HL-60 (cell line): ENCODE data around the gene PRDM12.

Experiments used
- DNase-seq, 2 experiments: peaks; one replicate each; pipeline ENCODE4 v3.0.0-alpha.2; 2010 to 2020; ENCODE audit warnings: low read depth in 1 of 2, low spot score in 1 of 2
- H3K27ac ChIP-seq: fragments of 250-450 bp; sonication (Bioruptor Pico); replicated peaks from 2 replicates; pipeline ENCODE4 v1.5.1; 2020; ENCODE audit warnings: mild to moderate bottlenecking, moderate library complexity
- H3K27me3 ChIP-seq: fragments of 250-450 bp; sonication (Bioruptor Pico); 2 replicates; pipeline ENCODE4 v1.5.1; 2021; ENCODE audit warnings: mild to moderate bottlenecking, moderate library complexity; ENCODE audit not compliant: insufficient read depth, poor library complexity, severe bottlenecking
- H3K4me3 ChIP-seq: replicated peaks from 2 replicates; pipeline ENCODE4 v1.5.1; 2011; ENCODE audit warnings: mild to moderate bottlenecking, control low read depth, low read length; ENCODE audit not compliant: insufficient read depth
- GABPA ChIP-seq: IDR thresholded peaks from 2 replicates; pipeline ENCODE4 v1.6.1; 2012; ENCODE audit warnings: low read depth
- POLR2AphosphoS5 ChIP-seq: IDR thresholded peaks from 2 replicates; pipeline ENCODE4 v1.6.1; 2012; ENCODE audit warnings: low read depth
- SPI1 ChIP-seq: IDR thresholded peaks from 2 replicates; pipeline ENCODE4 v1.6.1; 2012; ENCODE audit warnings: low read depth, mild to moderate bottlenecking, borderline replicate concordance
- TF ChIP-seq, protein P1 (sequence below): IDR thresholded peaks from one replicate; pipeline ENCODE4 v1.5.1; 2011; ENCODE audit warnings: low read length, control low read depth, inconsistent platforms; ENCODE audit not compliant: insufficient read depth
- TF ChIP-seq, protein P2 (sequence below): IDR thresholded peaks from 2 replicates; pipeline ENCODE4 v1.6.1; 2012; ENCODE audit warnings: low read depth; ENCODE audit not compliant: insufficient replicate concordance

The PRDM12 gene

GRCh38 chr9:130728721-130729120 lies 64.3 kb downstream of the PRDM12 start:
- H3K27me3 ChIP-seq, result no peaks in the 10 kb centered on the region
- no peak overlapping the region for H3K27ac ChIP-seq
- TF ChIP-seq, protein P1, sequence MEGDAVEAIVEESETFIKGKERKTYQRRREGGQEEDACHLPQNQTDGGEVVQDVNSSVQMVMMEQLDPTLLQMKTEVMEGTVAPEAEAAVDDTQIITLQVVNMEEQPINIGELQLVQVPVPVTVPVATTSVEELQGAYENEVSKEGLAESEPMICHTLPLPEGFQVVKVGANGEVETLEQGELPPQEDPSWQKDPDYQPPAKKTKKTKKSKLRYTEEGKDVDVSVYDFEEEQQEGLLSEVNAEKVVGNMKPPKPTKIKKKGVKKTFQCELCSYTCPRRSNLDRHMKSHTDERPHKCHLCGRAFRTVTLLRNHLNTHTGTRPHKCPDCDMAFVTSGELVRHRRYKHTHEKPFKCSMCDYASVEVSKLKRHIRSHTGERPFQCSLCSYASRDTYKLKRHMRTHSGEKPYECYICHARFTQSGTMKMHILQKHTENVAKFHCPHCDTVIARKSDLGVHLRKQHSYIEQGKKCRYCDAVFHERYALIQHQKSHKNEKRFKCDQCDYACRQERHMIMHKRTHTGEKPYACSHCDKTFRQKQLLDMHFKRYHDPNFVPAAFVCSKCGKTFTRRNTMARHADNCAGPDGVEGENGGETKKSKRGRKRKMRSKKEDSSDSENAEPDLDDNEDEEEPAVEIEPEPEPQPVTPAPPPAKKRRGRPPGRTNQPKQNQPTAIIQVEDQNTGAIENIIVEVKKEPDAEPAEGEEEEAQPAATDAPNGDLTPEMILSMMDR, result no peak
- TF ChIP-seq SPI1 (no peak), GABPA (no peak), POLR2AphosphoS5 (no peak)
- TF ChIP-seq, protein P2, sequence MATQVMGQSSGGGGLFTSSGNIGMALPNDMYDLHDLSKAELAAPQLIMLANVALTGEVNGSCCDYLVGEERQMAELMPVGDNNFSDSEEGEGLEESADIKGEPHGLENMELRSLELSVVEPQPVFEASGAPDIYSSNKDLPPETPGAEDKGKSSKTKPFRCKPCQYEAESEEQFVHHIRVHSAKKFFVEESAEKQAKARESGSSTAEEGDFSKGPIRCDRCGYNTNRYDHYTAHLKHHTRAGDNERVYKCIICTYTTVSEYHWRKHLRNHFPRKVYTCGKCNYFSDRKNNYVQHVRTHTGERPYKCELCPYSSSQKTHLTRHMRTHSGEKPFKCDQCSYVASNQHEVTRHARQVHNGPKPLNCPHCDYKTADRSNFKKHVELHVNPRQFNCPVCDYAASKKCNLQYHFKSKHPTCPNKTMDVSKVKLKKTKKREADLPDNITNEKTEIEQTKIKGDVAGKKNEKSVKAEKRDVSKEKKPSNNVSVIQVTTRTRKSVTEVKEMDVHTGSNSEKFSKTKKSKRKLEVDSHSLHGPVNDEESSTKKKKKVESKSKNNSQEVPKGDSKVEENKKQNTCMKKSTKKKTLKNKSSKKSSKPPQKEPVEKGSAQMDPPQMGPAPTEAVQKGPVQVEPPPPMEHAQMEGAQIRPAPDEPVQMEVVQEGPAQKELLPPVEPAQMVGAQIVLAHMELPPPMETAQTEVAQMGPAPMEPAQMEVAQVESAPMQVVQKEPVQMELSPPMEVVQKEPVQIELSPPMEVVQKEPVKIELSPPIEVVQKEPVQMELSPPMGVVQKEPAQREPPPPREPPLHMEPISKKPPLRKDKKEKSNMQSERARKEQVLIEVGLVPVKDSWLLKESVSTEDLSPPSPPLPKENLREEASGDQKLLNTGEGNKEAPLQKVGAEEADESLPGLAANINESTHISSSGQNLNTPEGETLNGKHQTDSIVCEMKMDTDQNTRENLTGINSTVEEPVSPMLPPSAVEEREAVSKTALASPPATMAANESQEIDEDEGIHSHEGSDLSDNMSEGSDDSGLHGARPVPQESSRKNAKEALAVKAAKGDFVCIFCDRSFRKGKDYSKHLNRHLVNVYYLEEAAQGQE, result no peak
- DNase-seq, result no peak
- H3K4me3 ChIP-seq, result no peak overlapping the region

DNA sequence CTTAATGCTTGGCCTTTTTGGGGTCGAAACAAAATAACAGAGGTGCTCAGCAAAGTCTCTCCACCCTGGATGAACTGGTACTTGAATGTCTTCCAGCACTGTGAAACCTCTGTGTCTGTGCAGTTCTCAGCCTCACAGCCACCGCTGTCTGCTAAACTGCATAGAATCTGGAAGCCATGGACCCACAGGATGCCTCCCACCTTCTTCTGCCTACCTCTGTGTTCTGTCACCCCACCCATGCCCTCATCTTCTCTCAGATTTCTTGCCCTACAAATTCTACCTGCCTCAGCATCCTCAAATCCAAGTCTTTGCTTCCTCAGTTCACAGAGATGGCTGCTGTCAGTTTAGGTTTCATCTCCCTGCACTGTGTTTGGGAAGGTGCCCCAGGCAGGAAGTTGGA lies 64.8 kb downstream of the PRDM12 start:
- no peaks in the 10 kb centered on the region for H3K27me3 ChIP-seq
- no peak for DNase-seq
- H3K27ac ChIP-seq, result no peak overlapping the region
- TF ChIP-seq, protein P2, result no peak
- TF ChIP-seq, protein P1, result no peak
- H3K4me3 ChIP-seq, result no peak overlapping the region

DNA sequence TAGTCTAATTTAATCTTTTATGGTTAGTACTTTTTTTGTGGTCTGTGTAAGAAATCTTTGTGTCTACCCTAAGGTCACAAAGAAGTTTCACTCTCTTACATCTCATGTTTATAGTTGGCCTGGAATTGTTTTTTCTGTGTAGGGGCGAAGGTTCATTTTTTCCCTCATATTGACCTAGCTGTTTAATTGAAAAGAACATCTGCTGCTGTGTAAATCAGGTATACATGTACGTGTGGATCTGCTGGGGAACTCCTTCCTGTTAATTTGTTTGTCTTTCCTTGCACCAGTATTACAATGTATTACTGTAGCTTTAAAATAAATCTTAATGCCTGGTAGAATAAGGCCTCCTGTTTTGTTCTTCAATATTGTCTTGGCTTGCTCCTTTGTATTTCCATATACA lies 67.0 kb downstream of the PRDM12 start:
- Histone ChIP-seq H3K27ac (no peak overlapping the region), H3K4me3 (no peak overlapping the region), H3K27me3 (no peaks in the 10 kb centered on the region)
- TF ChIP-seq, protein P1, result no peak
- TF ChIP-seq GABPA (no peak), POLR2AphosphoS5 (no peak)
- DNase-seq, result no peak

DNA sequence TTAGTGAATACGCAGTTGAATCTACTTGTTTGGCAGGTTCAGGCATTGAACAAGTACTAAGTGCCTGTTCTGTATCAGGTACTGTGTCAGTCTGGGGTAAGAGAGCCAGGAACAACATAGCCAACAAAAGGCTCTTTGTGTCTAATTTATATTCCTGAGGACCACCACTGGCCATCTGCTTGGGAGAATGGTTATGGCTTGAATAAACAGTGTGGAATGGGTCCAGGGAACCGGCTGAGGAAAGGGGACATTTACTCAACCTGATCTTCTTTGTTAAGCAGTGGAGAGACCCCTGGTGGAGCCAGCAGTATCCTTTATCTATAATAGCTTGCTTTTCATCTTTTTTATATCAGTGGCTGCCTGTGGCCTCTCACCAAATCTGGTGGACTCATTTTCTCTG lies 67.7 kb downstream of the PRDM12 start:
- Histone ChIP-seq H3K27ac (no peak overlapping the region), H3K27me3 (no peaks in the 10 kb centered on the region), H3K4me3 (no peak overlapping the region)
- no peak for DNase-seq
- TF ChIP-seq GABPA (no peak), POLR2AphosphoS5 (no peak), SPI1 (no peak)
- TF ChIP-seq, protein P2, result no peak
- TF ChIP-seq, protein P1, result no peak
